HL-60 (cell line): ENCODE measurements around the gene PPM1E.

ENCODE experiments used
- DNase-seq, 2 experiments: peaks; one replicate each; pipeline ENCODE4 v3.0.0-alpha.2; 2010 to 2020; ENCODE audit warnings: low read depth in 1 of 2, low spot score in 1 of 2
- H3K27ac ChIP-seq: fragments of 250-450 bp; sonication (Bioruptor Pico); replicated peaks from 2 replicates; pipeline ENCODE4 v1.5.1; 2020; ENCODE audit warnings: mild to moderate bottlenecking, moderate library complexity
- H3K27me3 ChIP-seq: fragments of 250-450 bp; sonication (Bioruptor Pico); 2 replicates; pipeline ENCODE4 v1.5.1; 2021; ENCODE audit warnings: mild to moderate bottlenecking, moderate library complexity; ENCODE audit not compliant: insufficient read depth, poor library complexity, severe bottlenecking
- H3K4me3 ChIP-seq: replicated peaks from 2 replicates; pipeline ENCODE4 v1.5.1; 2011; ENCODE audit warnings: mild to moderate bottlenecking, control low read depth, low read length; ENCODE audit not compliant: insufficient read depth
- CTCF ChIP-seq: IDR thresholded peaks from one replicate; pipeline ENCODE4 v1.5.1; 2011; ENCODE audit warnings: low read length, control low read depth, inconsistent platforms; ENCODE audit not compliant: insufficient read depth
- GABPA ChIP-seq: IDR thresholded peaks from 2 replicates; pipeline ENCODE4 v1.6.1; 2012; ENCODE audit warnings: low read depth
- POLR2AphosphoS5 ChIP-seq: IDR thresholded peaks from 2 replicates; pipeline ENCODE4 v1.6.1; 2012; ENCODE audit warnings: low read depth
- REST ChIP-seq: IDR thresholded peaks from 2 replicates; pipeline ENCODE4 v1.6.1; 2012; ENCODE audit warnings: low read depth; ENCODE audit not compliant: insufficient replicate concordance
- SPI1 ChIP-seq: IDR thresholded peaks from 2 replicates; pipeline ENCODE4 v1.6.1; 2012; ENCODE audit warnings: low read depth, mild to moderate bottlenecking, borderline replicate concordance

Gene PPM1E

GRCh38 chr17:59018019-59018418 is 262.4 kb downstream of the PPM1E start:
- H3K27me3 ChIP-seq = no peaks in the 10 kb centered on the region
- no peak for DNase-seq
- TF ChIP-seq CTCF = no peak
- no peak for TF ChIP-seq REST
- TF ChIP-seq GABPA = no peak
- no peak for TF ChIP-seq SPI1
- no peak for TF ChIP-seq POLR2AphosphoS5
- no peak overlapping the region for H3K4me3 ChIP-seq
- H3K27ac ChIP-seq = no peak overlapping the region

- Histone ChIP-seq H3K4me3 (no peak overlapping the region), H3K27me3 (no peaks in the 10 kb centered on the region), H3K27ac (no peak overlapping the region)
- TF ChIP-seq REST (no peak), POLR2AphosphoS5 (no peak), SPI1 (no peak), CTCF (no peak), GABPA (no peak)
- DNase-seq = no peak
Observed at GRCh38 chr17:59024916-59025315, 269.3 kb downstream of the PPM1E start.

- Histone ChIP-seq H3K27ac (no peak overlapping the region), H3K4me3 (no peak overlapping the region), H3K27me3 (no peaks in the 10 kb centered on the region)
- DNase-seq = no peak
- TF ChIP-seq POLR2AphosphoS5 = no peak
- TF ChIP-seq CTCF = no peak
- no peak for TF ChIP-seq GABPA
- no peak for TF ChIP-seq REST
- TF ChIP-seq SPI1 = no peak
Observed at GRCh38 chr17:59026176-59026939, 270.7 kb downstream of the PPM1E start.
